Central memory CD4-positive, alpha-beta T cell (primary cell): ENCODE measurements around the gene MYRIP.

ENCODE experiments used
- DNase-seq: peaks from one replicate; pipeline ENCODE4 v3.0.0; 2022

Gene MYRIP

DNA sequence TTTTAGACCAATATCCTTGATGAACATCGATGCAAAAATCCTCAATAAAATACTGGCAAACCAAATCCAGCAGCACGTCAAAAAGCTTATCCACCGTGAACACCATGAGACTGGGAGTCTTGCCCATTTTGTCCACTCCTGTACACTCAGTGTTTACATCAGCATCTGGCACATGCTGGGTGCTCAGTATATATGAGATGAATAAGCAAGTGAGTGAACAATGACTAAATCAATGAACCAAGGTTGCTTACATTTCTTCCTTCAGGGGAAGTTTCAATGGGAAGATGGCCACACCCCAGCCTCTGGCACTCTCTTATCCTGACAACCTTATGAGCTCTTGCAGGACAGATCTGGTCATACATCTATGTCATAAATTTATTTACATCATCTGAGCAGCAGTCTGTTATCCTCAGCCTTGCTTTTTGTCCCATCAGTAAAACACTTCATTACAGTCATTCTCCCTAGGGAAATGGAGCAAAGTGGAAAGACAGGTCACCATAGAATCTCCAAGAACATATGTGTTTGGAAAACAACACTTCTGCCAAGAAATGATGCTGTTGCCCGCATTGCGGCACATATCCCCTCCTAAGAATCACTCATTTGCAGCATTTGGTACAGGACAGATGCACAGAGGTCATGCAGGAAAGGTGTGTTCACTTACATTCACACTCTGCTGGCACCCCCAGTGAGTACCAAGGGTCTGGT lies 328.3 kb downstream of the MYRIP start:
- DNase-seq: no peak

DNA sequence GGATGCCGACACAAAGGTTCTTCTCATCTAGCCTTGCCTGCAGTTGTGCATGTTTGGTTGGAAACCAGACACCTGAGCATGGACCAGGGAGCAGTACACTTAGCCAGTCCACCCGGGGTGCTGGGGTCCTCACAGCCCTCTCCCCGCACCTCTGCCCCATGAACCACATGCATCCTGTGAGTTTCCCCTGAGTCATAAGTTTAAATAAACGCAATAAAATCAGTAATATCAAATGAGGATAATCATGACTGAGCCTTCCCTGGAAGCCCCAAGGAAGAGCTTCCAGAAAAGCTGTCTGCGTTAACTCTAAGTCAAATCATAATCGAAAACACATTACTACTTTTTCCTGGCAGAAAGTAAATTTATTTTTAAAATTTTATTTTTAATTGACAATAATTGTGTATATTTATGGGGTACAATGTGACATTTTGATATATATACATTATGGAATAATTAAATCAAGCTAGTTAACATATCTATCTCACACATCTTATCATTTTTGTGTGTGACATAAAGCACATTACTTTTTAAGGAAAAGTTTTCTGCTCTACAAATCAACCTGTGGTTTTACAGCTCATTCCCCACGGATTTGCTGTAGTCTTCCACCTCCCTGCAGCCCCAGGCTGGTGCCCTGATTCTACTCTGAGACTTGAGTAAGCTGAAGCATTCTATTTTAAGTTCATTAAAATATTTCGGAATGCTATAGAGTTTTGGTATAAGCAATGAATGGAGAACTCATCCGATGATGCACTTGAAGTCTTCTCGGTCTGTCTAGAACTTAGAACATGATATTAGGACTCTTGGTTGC lies 334.1 kb downstream of the MYRIP start:
- no peak for DNase-seq

DNA sequence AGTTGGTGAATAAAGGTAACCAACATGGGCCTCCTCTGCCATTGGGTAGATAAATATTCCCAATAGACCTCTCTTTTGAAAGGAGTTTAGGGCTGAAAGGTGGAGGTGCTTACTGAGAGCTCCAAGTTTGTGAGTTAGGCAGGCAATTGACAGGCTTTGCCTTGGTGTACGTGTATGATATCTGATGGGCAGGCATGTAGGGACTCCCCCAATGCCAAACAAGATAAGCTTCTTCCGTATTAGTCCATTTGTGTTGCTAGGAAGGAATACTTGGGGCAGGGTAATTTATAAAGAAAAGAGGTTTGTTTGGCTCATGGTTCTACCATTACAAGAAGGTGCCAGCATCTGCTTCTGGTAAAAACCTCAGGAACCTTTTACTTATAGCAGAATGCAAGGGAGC lies 339.4 kb downstream of the MYRIP start:
- DNase-seq: no peak

DNA sequence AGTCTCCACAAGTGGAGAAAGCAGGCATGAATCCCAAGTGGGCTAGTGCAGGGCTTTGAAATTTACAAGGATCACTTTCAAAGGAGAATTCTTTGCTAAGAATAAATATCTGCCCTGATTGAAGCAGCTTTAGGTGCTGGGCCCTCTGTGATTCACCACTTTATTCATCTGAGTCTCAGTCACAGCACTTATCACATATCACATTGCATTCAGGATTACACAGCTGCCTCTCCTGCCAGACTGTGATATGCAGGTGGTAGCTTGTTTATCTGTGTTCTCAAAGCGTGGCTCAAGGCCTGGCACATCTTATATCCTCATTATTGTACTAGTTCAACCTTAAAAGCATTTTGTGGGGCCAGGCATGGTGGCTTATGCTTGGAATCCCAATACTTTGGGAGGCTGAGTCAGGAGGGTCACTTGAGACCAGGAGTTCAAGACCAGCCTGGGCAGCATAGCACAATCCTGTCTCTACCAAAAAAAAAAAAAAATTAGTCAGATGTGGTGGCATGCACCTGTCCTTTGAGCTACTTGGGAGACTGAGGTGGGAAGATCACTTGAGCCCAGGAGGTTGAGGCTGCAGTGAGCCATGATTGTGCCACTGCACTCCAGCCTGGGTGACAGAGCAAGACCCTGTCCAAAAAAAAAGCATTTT lies 343.2 kb downstream of the MYRIP start:
- DNase-seq: no peak

DNA sequence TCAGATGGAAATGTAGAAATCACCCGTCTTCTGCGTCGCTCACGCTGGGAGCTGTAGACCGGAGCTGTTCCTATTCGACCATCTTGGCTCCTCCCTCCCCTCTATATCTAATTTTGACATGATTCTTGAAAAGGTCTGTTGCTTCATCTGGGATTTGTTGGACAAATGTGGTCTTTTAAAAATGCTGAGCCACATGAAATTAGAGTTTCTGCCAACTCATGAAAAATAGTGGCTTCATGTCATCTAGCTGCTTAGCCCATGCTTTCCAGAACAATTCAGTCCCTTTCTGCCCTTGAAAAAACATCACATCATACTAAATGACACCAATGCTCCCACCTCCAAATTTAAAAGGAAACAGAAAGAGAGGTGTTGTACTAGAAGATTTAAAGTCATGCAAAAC lies 351.5 kb downstream of the MYRIP start:
- no peak for DNase-seq

DNA sequence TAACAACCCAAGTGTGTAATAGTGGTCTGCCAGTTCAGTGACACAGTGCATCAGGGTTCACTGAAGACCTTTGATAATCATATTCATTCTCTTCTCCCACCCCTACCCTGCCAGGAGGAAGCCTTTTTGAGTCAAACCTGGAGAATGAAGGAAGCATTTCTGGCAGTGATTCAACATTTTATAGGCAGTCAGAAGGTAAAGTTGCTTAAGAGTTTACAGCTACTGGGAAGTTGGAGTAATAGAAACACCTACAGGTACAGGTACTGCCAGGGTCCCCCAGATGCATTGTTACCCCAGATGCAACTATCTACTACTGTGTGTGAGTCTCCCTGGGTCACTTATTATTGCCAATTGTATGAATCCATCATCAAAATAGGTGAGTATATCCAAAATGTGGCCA lies 353.2 kb downstream of the MYRIP start:
- no peak for DNase-seq

DNA sequence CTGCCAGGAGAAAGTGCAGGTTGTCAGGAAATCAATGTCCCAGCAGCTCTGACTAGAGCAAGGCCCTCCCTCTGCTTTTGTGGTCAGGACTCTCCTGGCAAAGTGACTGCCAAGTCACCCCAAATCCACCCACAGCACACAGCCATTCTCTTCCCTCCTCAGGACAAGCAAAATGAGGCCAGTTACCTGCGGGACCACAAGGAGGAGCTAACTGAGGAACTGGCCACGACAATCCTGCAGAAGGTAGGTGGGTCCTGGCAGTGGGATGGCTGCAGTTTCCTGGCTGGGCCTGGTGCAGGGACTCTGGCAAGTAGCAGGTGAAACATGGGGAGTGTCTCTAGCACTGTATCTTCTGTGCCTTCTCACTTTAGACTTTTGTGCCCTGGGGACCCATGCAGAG lies 357.6 kb downstream of the MYRIP start:
- no peak for DNase-seq

DNA sequence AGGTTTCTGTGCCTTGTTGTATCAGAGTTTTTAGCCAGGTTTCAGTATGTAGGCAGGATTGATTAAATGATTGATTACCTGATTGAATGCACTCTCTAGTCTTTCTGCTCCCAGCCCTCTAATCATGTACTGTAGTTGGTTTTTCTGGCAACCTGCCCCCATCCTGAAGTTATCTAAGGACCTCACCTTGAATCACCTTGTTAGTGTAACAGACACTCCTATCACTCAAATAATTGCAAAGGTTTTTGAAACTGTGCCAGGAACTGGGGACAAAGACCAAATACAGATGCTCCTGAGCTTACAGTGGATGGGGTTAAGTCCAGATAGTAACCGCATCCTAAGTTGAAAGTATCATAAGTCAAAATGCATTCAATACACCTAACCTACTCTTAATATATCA lies 358.5 kb downstream of the MYRIP start:
- no peak for DNase-seq

DNA sequence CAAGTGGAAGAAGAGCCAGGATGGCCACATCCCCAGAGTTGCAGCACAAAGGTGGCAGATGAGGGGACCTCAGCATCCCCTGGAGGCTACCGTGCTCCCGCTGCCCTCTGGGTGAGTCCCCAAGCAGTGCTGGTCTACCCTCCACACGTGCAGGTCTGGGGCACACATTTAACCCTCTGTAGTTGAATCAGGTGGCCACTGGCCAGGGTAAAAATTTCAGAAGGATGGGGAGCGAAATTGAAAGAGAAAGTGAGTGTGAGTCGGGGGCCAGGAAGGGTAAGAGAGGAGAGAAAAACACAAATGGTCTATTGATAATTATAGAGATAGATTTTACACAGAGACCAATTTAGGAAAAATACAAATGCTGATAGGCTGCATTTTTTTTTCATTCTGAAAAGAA lies 360.6 kb downstream of the MYRIP start:
- no peak for DNase-seq

DNA sequence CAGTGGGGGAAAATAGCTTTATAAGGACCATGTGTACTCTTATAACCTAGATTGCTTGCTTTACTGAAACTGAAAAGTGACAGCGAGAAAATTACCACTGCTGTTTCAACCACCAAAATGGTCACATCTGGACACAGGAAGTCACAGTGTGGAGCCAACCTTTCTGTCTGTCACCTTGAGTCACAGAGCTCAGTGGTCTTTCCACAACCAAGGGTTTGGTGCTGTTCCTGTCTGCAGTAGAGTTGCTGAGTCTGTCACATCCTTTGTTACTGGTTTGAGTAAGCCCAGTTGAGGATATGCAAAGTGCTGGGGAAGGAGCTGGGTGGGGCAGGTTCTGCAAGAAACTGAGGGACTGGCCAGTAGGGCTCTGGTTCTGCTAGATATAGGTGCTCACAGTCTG lies 361.0 kb downstream of the MYRIP start:
- DNase-seq: no peak

DNA sequence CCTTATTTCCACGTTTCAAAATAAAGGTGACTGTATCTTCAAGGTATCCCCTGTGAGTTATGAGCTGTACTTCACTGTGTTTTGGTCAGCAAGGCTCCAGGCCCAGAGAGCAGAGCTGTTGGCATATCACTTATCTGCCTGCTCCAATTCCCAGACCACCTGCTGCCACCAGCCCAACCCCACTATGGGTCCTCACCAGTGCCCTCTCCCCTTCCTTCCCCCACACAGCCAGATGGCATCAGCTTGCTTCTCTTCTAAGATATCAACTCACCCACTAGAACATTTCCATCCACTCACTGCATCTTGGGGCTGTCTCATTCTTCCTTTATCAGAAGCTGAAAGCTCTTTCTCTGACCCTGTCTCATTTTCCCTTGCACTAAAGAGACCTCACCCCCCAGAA lies 363.2 kb downstream of the MYRIP start:
- DNase-seq: no peak

DNA sequence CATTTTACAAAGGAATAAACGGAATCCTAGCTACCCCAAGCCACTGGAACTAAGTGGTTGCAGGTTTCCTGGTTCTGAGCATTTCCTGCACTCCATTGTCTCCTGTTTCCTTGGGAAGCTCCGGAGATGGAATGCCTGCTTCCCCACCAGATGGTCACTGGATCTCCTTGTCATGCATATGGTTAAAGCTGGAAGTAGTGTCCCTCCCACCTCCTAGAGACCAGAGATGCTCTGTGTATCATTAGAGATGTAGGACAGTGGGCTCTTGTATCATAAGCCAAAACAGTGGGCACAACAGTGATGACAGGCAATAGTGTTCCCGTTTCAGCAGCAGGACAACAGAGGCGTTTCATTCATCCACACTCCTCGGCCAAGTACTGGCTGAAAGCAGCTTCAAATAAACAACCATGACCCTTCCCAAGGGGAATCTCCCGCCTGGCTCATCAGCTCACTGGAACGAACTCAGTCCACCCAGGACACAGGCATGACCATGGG lies 363.9 kb downstream of the MYRIP start:
- no peak for DNase-seq

DNA sequence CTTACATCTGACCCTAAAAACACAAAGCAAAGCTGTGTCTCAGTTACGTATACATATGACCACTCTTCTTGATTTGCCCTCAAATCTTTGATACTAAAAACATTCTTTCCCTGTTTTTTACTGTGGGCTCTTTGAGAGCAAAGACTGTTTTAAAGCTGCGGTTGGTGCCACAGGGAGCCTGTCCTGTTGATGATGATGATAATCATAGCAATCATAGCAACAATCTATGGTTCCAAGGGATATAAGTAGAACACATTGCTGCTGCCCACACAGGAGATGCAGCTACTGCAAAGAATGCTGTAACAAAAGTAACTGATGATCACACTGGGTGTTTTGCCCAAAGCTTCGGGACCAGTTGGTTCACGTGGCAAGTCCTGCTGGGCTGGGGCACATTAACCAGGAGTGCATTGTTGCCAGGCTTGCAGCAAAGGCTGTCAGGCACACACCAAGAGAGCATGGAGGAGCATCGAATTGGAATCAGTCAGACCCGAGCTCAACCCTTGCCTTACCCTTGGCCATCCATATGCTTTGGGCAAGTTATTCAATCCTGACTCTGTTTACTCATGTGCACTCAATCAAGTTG lies 368.7 kb downstream of the MYRIP start:
- no peak for DNase-seq

DNA sequence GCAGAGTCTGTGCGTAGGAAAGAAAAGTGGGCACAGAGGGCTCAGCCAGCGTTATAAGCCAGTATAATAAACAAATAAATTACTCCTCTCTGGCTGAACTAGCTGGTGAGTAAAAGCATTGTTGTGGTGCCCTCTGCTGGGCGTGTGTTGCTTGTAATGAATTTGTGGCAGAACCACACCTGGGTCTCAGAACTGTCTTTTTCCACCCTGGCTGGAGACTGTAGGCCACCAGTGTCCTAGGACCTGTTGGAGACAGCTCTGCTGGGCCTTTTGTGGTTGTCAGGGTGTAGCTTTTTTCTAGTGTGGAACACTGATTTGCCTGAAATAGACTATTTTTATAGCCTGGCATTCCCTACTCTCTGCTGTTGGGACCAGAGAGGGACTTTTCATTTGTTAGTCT lies 369.6 kb downstream of the MYRIP start:
- DNase-seq: no peak

DNA sequence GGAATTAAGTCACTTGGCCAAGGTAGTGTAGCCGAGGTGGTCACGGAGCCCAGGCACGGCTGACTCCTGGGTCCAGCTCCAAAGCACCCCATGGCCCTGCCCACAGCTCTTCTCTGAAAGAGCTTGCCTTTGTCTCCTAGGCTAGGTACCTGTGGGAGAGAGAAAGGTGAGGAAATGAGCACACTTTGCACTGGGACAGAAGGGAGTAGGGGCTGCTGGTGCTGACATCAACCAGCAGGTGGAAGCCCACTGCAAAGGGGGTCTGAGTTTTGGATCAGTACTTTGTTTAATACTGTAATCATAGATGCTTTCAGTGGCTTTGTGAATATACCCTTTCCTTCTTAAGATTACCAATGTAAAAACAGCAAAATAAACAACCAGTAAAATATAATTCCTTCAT lies 371.8 kb downstream of the MYRIP start:
- no peak for DNase-seq

DNA sequence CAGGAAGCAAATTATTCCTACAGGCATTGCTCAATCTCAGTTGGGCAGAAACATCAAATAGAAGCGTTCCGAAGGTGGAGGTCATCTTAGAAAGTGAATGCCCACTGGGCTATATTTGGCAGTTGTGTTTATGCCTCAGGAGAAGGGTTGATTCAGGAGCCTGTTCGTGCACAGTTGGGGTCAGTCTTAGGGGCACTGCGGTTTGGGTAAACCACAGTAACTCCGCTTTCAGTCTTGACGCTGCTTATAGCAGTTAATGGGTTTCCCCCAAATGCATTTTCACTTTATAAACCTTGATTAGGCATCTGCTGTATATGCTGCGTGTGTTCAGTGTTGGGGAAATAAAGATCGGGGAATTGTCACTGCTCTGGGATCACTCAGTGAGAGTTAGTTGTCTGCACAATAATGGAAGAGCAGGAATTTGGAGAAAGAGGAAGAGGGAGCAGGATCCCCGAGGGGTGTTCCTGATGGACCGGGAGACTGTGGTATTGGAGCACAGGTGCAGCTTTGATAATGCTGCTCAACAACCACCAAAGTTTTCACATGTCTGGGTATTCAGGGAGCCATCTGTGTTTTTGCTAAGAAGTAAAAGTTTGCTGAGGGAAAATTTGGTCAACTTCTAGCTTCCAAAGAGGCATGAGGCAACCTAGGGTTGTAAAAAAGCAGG lies 375.8 kb downstream of the MYRIP start:
- DNase-seq: no peak

DNA sequence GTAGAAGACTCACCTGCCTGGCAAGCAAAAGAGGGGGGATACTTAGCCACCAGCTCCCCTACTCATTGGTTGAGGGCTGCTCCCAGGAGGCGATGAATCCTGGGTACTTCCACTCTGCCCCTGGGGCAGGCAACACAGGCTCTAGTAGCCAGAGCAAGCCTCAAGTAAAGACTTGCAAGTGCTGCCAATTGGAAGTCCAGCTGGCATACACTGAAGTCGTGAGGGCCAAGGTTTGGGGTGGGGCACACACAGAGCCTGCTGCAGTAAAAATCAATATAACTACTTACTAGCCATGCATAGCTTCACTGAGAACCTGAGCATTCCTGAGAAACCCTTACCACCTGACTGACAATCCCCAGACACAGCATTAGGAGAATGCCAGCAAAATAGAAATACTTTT lies 377.1 kb downstream of the MYRIP start:
- DNase-seq: no peak

DNA sequence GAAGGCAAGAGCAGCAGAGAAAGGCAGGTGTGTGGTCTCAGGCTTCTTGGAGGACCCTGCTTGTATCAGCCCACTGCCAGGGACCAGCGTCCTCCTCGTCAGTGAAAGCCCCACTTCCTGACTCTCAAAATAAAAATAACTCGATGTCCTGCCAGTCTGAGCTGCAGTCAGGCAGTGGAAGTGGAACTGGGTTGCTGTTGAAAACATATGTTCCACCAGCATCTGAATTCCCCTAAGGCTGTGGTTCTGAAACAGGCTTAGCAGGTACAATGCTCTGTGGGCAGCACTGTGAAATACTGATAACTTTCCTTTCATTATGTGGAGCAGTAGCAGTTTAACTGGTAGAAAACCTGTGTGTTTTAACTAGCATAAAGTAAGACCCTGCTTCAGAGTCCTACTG lies 378.5 kb downstream of the MYRIP start:
- no peak for DNase-seq

DNA sequence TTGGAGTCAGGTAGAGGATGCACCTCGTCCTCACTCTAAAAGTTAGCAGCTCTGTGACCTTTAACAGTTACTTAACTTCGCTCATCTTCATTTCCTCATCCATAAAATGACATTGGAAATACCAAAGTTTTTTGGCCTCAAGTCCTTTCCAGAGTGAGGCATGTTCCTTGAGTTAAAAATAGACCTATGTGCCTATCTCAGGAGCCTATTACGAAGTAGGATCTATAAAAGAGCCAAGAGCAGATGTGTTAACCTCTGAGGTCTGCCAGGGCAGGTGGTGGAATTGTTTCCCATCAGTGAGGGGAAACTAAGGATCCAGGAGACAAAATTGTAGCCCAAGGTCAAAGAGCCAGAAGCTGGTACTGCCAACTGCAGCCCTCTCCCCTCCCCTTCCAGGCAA lies 379.7 kb downstream of the MYRIP start:
- no peak for DNase-seq

DNA sequence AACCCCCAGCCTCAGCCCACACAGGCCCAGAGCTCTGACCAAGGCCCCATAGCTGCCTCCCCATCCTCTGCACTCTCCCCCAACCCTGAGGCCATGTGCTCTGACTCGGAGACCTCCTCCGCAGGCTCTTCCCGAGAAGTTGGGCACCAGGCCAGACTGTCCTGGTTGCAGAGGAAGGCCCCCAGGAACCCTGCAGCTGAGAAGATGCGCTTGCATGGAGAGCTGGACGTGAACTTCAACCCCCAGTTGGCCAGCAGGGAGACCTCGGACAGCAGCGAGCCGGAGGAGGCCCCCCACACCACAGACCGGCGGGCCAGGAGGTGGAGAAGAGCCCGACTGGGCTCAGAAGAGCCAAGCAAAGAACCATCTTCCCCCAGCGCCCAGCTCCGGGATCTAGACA lies 380.6 kb downstream of the MYRIP start:
- no peak for DNase-seq

DNA sequence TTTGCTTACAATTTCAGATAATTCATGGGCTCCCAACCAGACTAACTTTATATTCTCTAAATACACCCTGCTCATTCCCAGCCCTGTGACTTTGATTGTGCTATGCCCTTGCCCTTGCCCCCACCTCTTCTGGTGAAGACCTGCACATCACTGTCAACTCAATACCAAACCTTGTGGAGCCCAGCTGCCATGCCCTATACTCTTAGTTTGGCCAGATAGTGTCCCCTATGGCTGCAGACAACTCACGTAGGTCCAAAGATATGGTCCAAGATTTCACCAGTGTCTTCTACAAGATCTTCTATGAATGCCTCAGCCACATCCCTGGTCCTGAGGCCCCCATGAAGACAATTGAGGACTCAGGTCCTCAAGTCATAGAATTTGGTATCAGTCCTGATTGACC lies 381.8 kb downstream of the MYRIP start:
- DNase-seq: no peak

DNA sequence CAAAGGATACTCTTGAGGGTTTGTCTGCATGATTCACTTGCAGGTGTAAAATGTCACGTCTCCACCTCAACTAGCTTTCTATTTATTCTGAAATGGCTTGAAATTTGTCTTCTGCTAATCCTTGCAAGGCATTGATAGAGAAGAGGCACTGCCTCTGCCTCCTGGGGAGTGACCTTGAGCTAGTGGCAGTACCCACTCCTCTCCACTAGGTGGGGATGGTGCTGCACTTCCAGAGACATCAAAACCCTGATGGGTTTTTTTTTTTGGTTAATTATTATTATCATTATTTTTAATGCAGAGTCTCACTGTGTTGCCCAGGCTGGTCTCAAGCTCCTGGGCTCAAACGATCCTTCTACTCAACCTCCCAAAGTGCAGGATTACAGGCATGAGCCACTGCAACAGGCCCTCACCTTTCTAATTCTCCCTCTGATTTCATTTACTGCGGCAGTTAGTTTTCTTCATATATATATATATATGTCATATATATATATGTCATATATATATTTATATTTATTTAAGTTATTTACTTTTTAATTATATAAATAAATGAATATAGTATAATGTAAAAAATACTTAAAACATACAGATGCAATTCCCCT lies 382.5 kb downstream of the MYRIP start:
- DNase-seq: peak; percentile 42

DNA sequence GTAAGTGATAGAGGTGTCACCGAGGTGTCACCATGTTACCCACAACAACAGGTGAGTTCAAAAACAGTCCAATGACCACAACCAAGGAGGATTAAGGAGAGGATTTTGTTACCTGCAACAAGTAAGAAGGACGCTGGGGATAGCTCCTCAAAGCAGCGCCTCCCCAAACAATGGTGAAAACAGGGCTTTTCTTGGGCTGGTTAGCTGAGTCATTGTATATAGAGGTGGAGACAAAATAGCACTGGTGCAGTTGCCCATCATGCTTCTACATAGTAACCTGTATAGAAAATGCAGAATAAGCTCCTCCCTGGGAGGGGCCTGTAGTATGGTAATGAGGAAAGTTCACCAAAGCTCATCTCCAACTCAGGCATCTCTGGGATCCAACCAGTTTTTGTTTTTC lies 383.2 kb downstream of the MYRIP start:
- no peak for DNase-seq
